Mammary microvascular endothelial cell (primary cell): Measurements from ENCODE around the gene BFSP2. TPM values are rescaled to one million over a fixed set of nuclear protein-coding genes. Genes with fewer than 3 reads are reported as not detected.

ENCODE experiments used
- total RNA-seq: library from RNA; depleted of rRNA; stranded (reverse); fragments of >200 nt; gene quantifications from 2 replicates; pipeline ENCODE4 v1.2.3, GENCODE V29; 2015

BFSP2 gene
- not detected in 2 replicates for total RNA-seq

GRCh38 chr3:133400006-133400515, at the start of gene BFSP2:
Gene BFSP2, plus strand, starts transcription at chr3:133400056. Its CDS starts 28 bp downstream, at chr3:133400084.

Other genes with a start within 250 kb of the BFSP2 start
- 172 and 199 TPM in 2 replicates for gene CDV3, start 173.6 kb downstream of the BFSP2 start, total RNA-seq